Hepatocyte (in vitro differentiated cells): ENCODE measurements around the gene GNG11.

Source experiments
- EZH2phosphoT487 ChIP-seq: fragments of 200-600 bp; sonication (generic); IDR thresholded peaks from one replicate; pipeline ENCODE4 v1.6.1; 2018; ENCODE audit warnings: antibody characterized with exemption, mild to moderate bottlenecking, low read depth, moderate library complexity; ENCODE audit not compliant: unreplicated experiment, severe bottlenecking
- TF ChIP-seq, protein P1 (sequence below): fragments of 200-600 bp; sonication (generic); IDR thresholded peaks from 2 replicates; pipeline ENCODE4 v1.5.1; 2016; ENCODE audit warnings: antibody characterized with exemption, mild to moderate bottlenecking; ENCODE audit not compliant: poor library complexity

DNA sequence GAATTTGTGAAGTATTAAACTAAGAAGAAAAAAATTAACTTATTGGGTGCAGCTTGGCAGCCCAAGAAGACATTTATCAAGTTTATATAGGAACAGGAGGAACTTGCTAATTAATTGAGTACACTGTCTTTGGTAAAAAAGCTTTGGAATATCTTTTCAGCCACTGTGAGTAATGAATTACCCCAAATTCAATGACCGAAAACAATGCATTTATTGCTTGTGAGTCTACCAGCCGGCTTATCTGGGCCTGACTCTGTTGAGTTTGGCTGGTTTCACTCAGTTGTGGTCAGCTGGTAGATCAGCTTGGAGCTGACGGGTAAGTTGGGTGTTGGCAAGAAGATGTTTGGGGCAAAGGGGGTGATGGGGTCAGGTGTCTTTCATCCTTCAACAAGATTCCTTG is 11.6 kb downstream of the GNG11 start:
- TF ChIP-seq, protein P1, sequence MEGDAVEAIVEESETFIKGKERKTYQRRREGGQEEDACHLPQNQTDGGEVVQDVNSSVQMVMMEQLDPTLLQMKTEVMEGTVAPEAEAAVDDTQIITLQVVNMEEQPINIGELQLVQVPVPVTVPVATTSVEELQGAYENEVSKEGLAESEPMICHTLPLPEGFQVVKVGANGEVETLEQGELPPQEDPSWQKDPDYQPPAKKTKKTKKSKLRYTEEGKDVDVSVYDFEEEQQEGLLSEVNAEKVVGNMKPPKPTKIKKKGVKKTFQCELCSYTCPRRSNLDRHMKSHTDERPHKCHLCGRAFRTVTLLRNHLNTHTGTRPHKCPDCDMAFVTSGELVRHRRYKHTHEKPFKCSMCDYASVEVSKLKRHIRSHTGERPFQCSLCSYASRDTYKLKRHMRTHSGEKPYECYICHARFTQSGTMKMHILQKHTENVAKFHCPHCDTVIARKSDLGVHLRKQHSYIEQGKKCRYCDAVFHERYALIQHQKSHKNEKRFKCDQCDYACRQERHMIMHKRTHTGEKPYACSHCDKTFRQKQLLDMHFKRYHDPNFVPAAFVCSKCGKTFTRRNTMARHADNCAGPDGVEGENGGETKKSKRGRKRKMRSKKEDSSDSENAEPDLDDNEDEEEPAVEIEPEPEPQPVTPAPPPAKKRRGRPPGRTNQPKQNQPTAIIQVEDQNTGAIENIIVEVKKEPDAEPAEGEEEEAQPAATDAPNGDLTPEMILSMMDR, result no peak
- no peak for TF ChIP-seq EZH2phosphoT487
